Esophagus squamous epithelium (tissue), 4 donors: Measurements from ENCODE around the gene TDRD9.

ENCODE experiments used
- CTCF ChIP-seq, 6 experiments: fragments of 450-650 bp in 4 of 6; fragments of 200-600 bp in 2 of 6; sonication (generic) in 2 of 6; IDR thresholded peaks; one replicate each; pipeline ENCODE4 v1.5.1; 2016 to 2019; ENCODE audit warnings: antibody characterized with exemption in 6 of 6, mild to moderate bottlenecking in 4 of 6, moderate library complexity in 4 of 6
- POLR2A ChIP-seq, 4 donors: fragments of 450-650 bp; IDR thresholded peaks; one replicate each; pipeline ENCODE4 v1.6.1; 2017; ENCODE audit warnings: antibody characterized with exemption in 4 of 4, mild to moderate bottlenecking in 4 of 4, moderate library complexity in 3 of 4

GRCh38 chr14:103973354-103973753 lies 45.1 kb downstream of the TDRD9 start:
- no peak for TF ChIP-seq CTCF (IDR thresholded peaks at IDR 0.05)
- no peak for TF ChIP-seq POLR2A (IDR thresholded peaks at IDR 0.05)
